Neural cell (in vitro differentiated cells): Measurements from ENCODE around the gene UBXN2A. TPM values are rescaled to one million over a fixed set of nuclear protein-coding genes. Genes with fewer than 3 reads are reported as not detected.

Source experiments
- H2AFZ ChIP-seq: fragments of 200-600, 300-800 bp; sonication (generic), shearing (Covaris generic); 2 replicates; pipeline ENCODE4 v1.6.0; 2014; ENCODE audit warnings: low read depth, mild to moderate bottlenecking, antibody characterized with exemption, low read length, moderate library complexity
- H3F3A ChIP-seq: fragments of 200-600 bp; shearing (Covaris generic); 2 replicates; pipeline ENCODE4 v1.6.1; 2016; ENCODE audit warnings: mild to moderate bottlenecking, moderate library complexity, mixed read lengths, antibody characterized with exemption, low read length; ENCODE audit not compliant: insufficient read depth, poor library complexity, severe bottlenecking
- H3K27ac ChIP-seq: fragments of 200-600, 300-800 bp; sonication (generic), shearing (Covaris generic); 2 replicates; pipeline ENCODE4 v1.5.1; 2014; ENCODE audit warnings: mild to moderate bottlenecking, low read length, moderate library complexity
- H3K27me3 ChIP-seq: fragments of 300-800, 200-600 bp; sonication (generic), shearing (Covaris generic); 2 replicates; pipeline ENCODE4 v1.6.0; 2014; ENCODE audit warnings: mild to moderate bottlenecking, low read depth, low read length, moderate library complexity; ENCODE audit not compliant: insufficient read depth
- H3K36me3 ChIP-seq: fragments of 300-800, 200-600 bp; sonication (generic), shearing (Covaris generic); 2 replicates; pipeline ENCODE4 v1.5.1; 2014; ENCODE audit warnings: mild to moderate bottlenecking, antibody characterized with exemption, low read length, moderate library complexity; ENCODE audit not compliant: insufficient read depth
- H3K4me2 ChIP-seq: fragments of 300-800, 200-600 bp; sonication (generic), shearing (Covaris generic); 2 replicates; pipeline ENCODE4 v1.6.0; 2014; ENCODE audit warnings: mild to moderate bottlenecking, low read length
- H3K4me3 ChIP-seq: fragments of 300-800, 200-600 bp; sonication (generic), shearing (Covaris generic); 2 replicates; pipeline ENCODE4 v1.5.1; 2014; ENCODE audit warnings: mild to moderate bottlenecking, low read length, moderate library complexity
- H3K79me2 ChIP-seq: fragments of 200-600 bp; shearing (Covaris generic); replicated peaks from 2 replicates; pipeline ENCODE4 v1.6.0; 2014; ENCODE audit warnings: mild to moderate bottlenecking, low read length, moderate library complexity; ENCODE audit not compliant: insufficient read depth
- H3K9ac ChIP-seq: fragments of 300-800, 200-600 bp; sonication (generic), shearing (Covaris generic); 2 replicates; pipeline ENCODE4 v1.6.1; 2016; ENCODE audit warnings: mild to moderate bottlenecking, low read length, mixed read lengths
- H3K9me2 ChIP-seq: fragments of 200-600 bp; shearing (Covaris generic); 2 replicates; pipeline ENCODE4 v1.6.1; 2016; ENCODE audit warnings: mild to moderate bottlenecking, low read length, mixed read lengths; ENCODE audit not compliant: insufficient read depth
- H3K9me3 ChIP-seq: fragments of 200-600, 300-800 bp; sonication (generic), shearing (Covaris generic); 2 replicates; pipeline ENCODE4 v1.6.1; 2016; ENCODE audit warnings: mild to moderate bottlenecking, mixed run types, low read length, moderate library complexity, mixed read lengths
- H4K20me1 ChIP-seq: fragments of 200-600 bp; shearing (Covaris generic); 2 replicates; pipeline ENCODE4 v1.6.1; 2016; ENCODE audit warnings: mild to moderate bottlenecking, mixed run types; ENCODE audit not compliant: insufficient read depth
- EP300 ChIP-seq: fragments of 450-650 bp; conservative IDR thresholded peaks from 2 replicates; pipeline ENCODE4 v1.6.1; 2014; ENCODE audit warnings: antibody characterized with exemption, mild to moderate bottlenecking, moderate library complexity; ENCODE audit not compliant: poor library complexity, severe bottlenecking
- EZH2 ChIP-seq: fragments of 200-600, 300-800 bp; shearing (Covaris generic), sonication (generic); IDR thresholded peaks from 2 replicates; pipeline ENCODE4 v1.6.1; 2014; ENCODE audit warnings: antibody characterized with exemption, low read length, borderline replicate concordance, mild to moderate bottlenecking; ENCODE audit not compliant: insufficient read depth, poor library complexity, severe bottlenecking
- MXI1 ChIP-seq: fragments of 450-650 bp; conservative IDR thresholded peaks from 2 replicates; pipeline ENCODE4 v1.6.1; 2014; ENCODE audit warnings: antibody characterized with exemption, mild to moderate bottlenecking; ENCODE audit not compliant: poor library complexity, severe bottlenecking
- POLR2AphosphoS5 ChIP-seq: IDR thresholded peaks from 2 replicates; pipeline ENCODE4 v1.6.1; 2012
- RAD21 ChIP-seq: fragments of 450-650 bp; conservative IDR thresholded peaks from 2 replicates; pipeline ENCODE4 v1.6.1; 2014; ENCODE audit warnings: antibody characterized with exemption, mild to moderate bottlenecking, moderate library complexity
- SMC3 ChIP-seq: fragments of 450-650 bp; conservative IDR thresholded peaks from 2 replicates; pipeline ENCODE4 v1.6.1; 2014; ENCODE audit warnings: antibody characterized with exemption, mild to moderate bottlenecking, moderate library complexity; ENCODE audit not compliant: poor library complexity
- TAF1 ChIP-seq: IDR thresholded peaks from 2 replicates; pipeline ENCODE4 v1.6.1; 2012; ENCODE audit warnings: low read depth
- polyA plus RNA-seq: library from polyadenylated mRNA; depleted of rRNA; stranded (reverse); fragments of >200 nt; gene quantifications from 2 replicates; pipeline ENCODE4 v1.2.3, GENCODE V29; 2014
- TF ChIP-seq, protein P1 (sequence below): IDR thresholded peaks from 2 replicates; pipeline ENCODE4 v1.6.1; 2012; ENCODE audit warnings: borderline replicate concordance
- TF ChIP-seq, protein P2 (sequence below): fragments of 450-650 bp; IDR thresholded peaks from 2 replicates; pipeline ENCODE4 v1.5.1; 2014; ENCODE audit warnings: antibody characterized with exemption, mild to moderate bottlenecking, moderate library complexity; ENCODE audit not compliant: poor library complexity, severe bottlenecking

The UBXN2A gene
- polyA plus RNA-seq, 1 donor from 2014 or later: 11.0 TPM

DNA sequence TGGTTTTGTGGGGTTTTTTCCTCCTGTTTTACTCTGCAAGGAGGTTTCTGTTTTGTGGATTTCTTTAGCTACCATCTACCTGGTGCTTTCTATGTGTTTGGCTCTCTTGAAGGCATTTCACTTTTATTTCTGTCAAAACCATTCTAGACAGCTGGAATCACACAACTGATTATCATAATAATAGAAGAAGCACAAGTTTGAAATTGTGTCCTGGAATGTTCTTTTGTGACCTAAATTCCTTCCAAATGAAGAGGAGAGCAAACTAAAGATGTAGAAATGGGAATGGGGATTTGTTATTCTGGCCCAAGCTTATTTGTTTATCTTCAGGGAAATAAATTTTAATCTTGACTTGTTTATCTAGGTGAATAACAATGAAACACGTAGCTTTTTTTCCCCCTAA is 52.7 kb downstream of the UBXN2A start (continued):
- no peak for TF ChIP-seq EP300

DNA sequence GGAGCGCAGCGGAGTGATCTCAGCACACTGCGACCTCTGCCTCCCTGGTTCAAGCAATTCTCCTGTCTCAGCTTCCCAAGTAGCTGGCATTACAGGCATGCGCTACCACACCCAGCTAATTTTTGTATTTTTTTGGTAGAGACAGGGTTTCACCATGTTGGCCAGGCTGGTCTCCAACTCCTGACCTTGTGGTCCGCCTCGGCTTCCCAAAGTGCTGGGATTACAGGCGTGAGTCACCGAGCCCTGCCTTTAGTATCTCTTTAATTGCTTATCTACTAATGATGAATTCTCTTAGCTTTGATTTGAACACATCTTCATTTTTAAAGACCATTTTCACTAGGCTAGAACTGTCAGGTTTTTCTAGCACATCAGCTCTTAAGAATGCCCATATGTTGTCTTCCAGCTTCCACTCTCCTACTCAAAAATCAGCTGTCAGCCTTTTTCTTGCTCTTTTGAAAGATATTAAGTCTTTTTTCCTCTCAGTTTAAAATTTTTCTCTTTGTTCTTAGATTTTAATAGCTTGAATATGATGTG is 53.5 kb downstream of the UBXN2A start:
- no peak overlapping the region for H3K4me2 ChIP-seq
- H2AFZ ChIP-seq: no peak overlapping the region
- H3K9ac ChIP-seq: no peak overlapping the region
- no peaks in the 10 kb centered on the region for H3K9me3 ChIP-seq
- no peak overlapping the region for H3K4me3 ChIP-seq
- no peaks in the 10 kb centered on the region for H3K36me3 ChIP-seq
- TF ChIP-seq, protein P1, sequence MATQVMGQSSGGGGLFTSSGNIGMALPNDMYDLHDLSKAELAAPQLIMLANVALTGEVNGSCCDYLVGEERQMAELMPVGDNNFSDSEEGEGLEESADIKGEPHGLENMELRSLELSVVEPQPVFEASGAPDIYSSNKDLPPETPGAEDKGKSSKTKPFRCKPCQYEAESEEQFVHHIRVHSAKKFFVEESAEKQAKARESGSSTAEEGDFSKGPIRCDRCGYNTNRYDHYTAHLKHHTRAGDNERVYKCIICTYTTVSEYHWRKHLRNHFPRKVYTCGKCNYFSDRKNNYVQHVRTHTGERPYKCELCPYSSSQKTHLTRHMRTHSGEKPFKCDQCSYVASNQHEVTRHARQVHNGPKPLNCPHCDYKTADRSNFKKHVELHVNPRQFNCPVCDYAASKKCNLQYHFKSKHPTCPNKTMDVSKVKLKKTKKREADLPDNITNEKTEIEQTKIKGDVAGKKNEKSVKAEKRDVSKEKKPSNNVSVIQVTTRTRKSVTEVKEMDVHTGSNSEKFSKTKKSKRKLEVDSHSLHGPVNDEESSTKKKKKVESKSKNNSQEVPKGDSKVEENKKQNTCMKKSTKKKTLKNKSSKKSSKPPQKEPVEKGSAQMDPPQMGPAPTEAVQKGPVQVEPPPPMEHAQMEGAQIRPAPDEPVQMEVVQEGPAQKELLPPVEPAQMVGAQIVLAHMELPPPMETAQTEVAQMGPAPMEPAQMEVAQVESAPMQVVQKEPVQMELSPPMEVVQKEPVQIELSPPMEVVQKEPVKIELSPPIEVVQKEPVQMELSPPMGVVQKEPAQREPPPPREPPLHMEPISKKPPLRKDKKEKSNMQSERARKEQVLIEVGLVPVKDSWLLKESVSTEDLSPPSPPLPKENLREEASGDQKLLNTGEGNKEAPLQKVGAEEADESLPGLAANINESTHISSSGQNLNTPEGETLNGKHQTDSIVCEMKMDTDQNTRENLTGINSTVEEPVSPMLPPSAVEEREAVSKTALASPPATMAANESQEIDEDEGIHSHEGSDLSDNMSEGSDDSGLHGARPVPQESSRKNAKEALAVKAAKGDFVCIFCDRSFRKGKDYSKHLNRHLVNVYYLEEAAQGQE: no peak
- TF ChIP-seq TAF1: no peak
- TF ChIP-seq, protein P2, sequence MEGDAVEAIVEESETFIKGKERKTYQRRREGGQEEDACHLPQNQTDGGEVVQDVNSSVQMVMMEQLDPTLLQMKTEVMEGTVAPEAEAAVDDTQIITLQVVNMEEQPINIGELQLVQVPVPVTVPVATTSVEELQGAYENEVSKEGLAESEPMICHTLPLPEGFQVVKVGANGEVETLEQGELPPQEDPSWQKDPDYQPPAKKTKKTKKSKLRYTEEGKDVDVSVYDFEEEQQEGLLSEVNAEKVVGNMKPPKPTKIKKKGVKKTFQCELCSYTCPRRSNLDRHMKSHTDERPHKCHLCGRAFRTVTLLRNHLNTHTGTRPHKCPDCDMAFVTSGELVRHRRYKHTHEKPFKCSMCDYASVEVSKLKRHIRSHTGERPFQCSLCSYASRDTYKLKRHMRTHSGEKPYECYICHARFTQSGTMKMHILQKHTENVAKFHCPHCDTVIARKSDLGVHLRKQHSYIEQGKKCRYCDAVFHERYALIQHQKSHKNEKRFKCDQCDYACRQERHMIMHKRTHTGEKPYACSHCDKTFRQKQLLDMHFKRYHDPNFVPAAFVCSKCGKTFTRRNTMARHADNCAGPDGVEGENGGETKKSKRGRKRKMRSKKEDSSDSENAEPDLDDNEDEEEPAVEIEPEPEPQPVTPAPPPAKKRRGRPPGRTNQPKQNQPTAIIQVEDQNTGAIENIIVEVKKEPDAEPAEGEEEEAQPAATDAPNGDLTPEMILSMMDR: no peak
- no peak for TF ChIP-seq EP300
- TF ChIP-seq EZH2: no peak
- TF ChIP-seq MXI1: no peak
- TF ChIP-seq SMC3: no peak
- no peak for TF ChIP-seq POLR2AphosphoS5
- no peak for TF ChIP-seq RAD21
- no peaks in the 10 kb centered on the region for H4K20me1 ChIP-seq
- no peaks in the 10 kb centered on the region for H3K27me3 ChIP-seq
- H3F3A ChIP-seq: no peaks in the 10 kb centered on the region
- H3K27ac ChIP-seq: no peak overlapping the region
- no peaks in the 10 kb centered on the region for H3K79me2 ChIP-seq
- no peaks in the 10 kb centered on the region for H3K9me2 ChIP-seq

DNA sequence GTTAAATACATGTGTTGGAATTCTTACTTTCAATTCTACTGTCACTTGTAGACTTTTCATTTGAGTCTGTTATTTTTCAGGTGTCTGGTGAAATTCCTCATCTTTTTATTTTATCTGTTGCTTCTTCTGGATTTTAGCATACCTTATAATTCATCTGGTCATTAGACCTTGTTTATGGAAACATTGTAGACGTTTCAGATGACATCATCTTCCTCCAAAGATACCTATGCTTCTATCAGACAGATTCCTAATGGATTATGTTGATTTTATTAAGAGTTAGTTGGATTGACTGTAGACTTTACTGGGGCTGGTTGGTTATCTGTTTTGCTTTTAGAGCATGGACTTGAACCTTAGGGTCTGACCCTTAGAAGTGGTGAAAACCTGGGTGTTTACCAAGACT is 54.3 kb downstream of the UBXN2A start:
- no peak overlapping the region for H3K9ac ChIP-seq
- H3K9me3 ChIP-seq: no peaks in the 10 kb centered on the region
- no peak overlapping the region for H3K27ac ChIP-seq
- H3K4me3 ChIP-seq: no peak overlapping the region
- H4K20me1 ChIP-seq: no peaks in the 10 kb centered on the region
- H2AFZ ChIP-seq: no peak overlapping the region
- H3K79me2 ChIP-seq: no peaks in the 10 kb centered on the region
- no peaks in the 10 kb centered on the region for H3K9me2 ChIP-seq
- no peaks in the 10 kb centered on the region for H3K27me3 ChIP-seq
- no peak overlapping the region for H3K4me2 ChIP-seq
- H3F3A ChIP-seq: no peaks in the 10 kb centered on the region
- no peaks in the 10 kb centered on the region for H3K36me3 ChIP-seq
- TF ChIP-seq MXI1 (no peak), RAD21 (no peak), EP300 (no peak), SMC3 (no peak), EZH2 (no peak), POLR2AphosphoS5 (no peak), TAF1 (no peak)
- TF ChIP-seq, protein P1: no peak
- TF ChIP-seq, protein P2: no peak
